Fibroblast of mammary gland (primary cell): ENCODE measurements around the gene PSMB3.
A peak's percentile ranks its signal among the peaks of the same experiment; 100 is the strongest.

Experiments
- DNase-seq: peaks from one replicate; pipeline ENCODE4 v3.0.0-alpha.2; 2010; ENCODE audit warnings: low read depth
- H3K4me3 ChIP-seq: 2 replicates; pipeline ENCODE4 v1.5.1; 2011; ENCODE audit warnings: low read depth, mild to moderate bottlenecking, low read length, moderate library complexity; ENCODE audit not compliant: control insufficient read depth
- CTCF ChIP-seq: conservative IDR thresholded peaks from 2 replicates; pipeline ENCODE4 v1.5.1; 2011; ENCODE audit warnings: low read depth, low read length, inconsistent platforms; ENCODE audit not compliant: control insufficient read depth, insufficient read depth

The PSMB3 gene

GRCh38 chr17:38730526-38731379 lies 21.8 kb upstream of the PSMB3 start:
- DNase-seq, result peak; percentile 71
- TF ChIP-seq CTCF, result no peak
- peak overlapping the region; percentile 73 for H3K4me3 ChIP-seq

- TF ChIP-seq CTCF, result no peak
- H3K4me3 ChIP-seq, result peak overlapping the region; percentile 73
- DNase-seq, result no peak
These were observed 20.8 kb upstream of the PSMB3 start for GRCh38 chr17:38731526-38732294.

- DNase-seq, result no peak
- no peak overlapping the region for H3K4me3 ChIP-seq
- TF ChIP-seq CTCF, result no peak
These were observed 19.9 kb upstream of the PSMB3 start for GRCh38 chr17:38732376-38733281.

- no peak for TF ChIP-seq CTCF
- no peak overlapping the region for H3K4me3 ChIP-seq
- DNase-seq, result no peak
These were observed 19.1 kb upstream of the PSMB3 start for GRCh38 chr17:38733282-38733981.

- TF ChIP-seq CTCF, result peak; percentile 18
- no peak for DNase-seq
- H3K4me3 ChIP-seq, result no peak overlapping the region
These were observed 18.3 kb upstream of the PSMB3 start for GRCh38 chr17:38733982-38734973.
